PC-9 (cell line): Measurements from ENCODE around the gene CDC23. TPM values are rescaled to one million over a fixed set of nuclear protein-coding genes. Genes with fewer than 3 reads are reported as not detected.

ENCODE experiments used
- BruUV-seq: library from RNA; stranded (reverse); fragments of 400-500 nt; replicated peaks from 2 replicates; lab custom pipeline; 2021; lab: Mats Ljungman, UMichigan
- CTCF ChIA-PET: fragments of 300-600 bp; sonication (Branson Sonifier 250); formaldehyde crosslinking; loops from one replicate; lab custom pipeline; 2022; ENCODE audit warnings: antibody characterized with exemption; lab: Charles Lee
- POLR2A ChIA-PET: fragments of 300-600 bp; sonication (Branson Sonifier 250); formaldehyde crosslinking; loops from one replicate; lab custom pipeline; 2022; ENCODE audit warnings: antibody characterized with exemption; ENCODE audit not compliant: unreplicated experiment; lab: Charles Lee
- DNase-seq, 2 experiments: peaks; one replicate each; pipeline versions ENCODE4 v3.0.0 to v3.0.0-alpha.2; 2015 to 2022; ENCODE audit warnings: mixed read lengths in 1 of 2
- H2AFZ ChIP-seq: fragments of 200-600 bp; sonication (generic); 2 replicates; pipeline ENCODE4 v1.8.1; 2017; ENCODE audit warnings: antibody characterized with exemption
- H3F3A ChIP-seq: fragments of 200-600 bp; sonication (generic); 2 replicates; pipeline ENCODE4 v1.8.1; 2017; ENCODE audit warnings: antibody characterized with exemption, mild to moderate bottlenecking, low read depth; ENCODE audit not compliant: insufficient read depth
- H3K27ac ChIP-seq: fragments of 200-600 bp; sonication (generic); 2 replicates; pipeline ENCODE4 v1.6.1; 2016; ENCODE audit warnings: mixed run types
- H3K27me3 ChIP-seq: fragments of 200-600 bp; sonication (generic); 2 replicates; pipeline ENCODE4 v1.6.1; 2016; ENCODE audit warnings: low read depth, mixed run types; ENCODE audit not compliant: insufficient read depth
- H3K36me3 ChIP-seq: fragments of 200-600 bp; sonication (generic); 2 replicates; pipeline ENCODE4 v1.6.1; 2016; ENCODE audit warnings: low read depth, mixed run types
- H3K4me1 ChIP-seq: fragments of 200-600 bp; sonication (generic); replicated peaks from 2 replicates; pipeline ENCODE4 v1.6.1; 2016; ENCODE audit warnings: mixed run types; ENCODE audit not compliant: insufficient read depth
- H3K4me2 ChIP-seq: fragments of 200-600 bp; sonication (generic); 2 replicates; pipeline ENCODE4 v1.6.1; 2017; ENCODE audit warnings: mixed run types
- H3K4me3 ChIP-seq: fragments of 200-600 bp; sonication (generic); 2 replicates; pipeline ENCODE4 v1.6.1; 2016; ENCODE audit warnings: mixed run types
- H3K79me2 ChIP-seq: fragments of 200-600 bp; sonication (generic); 2 replicates; pipeline ENCODE4 v1.6.1; 2017; ENCODE audit warnings: low read depth, mixed run types
- H3K9me2 ChIP-seq: fragments of 200-600 bp; sonication (generic); 2 replicates; pipeline ENCODE4 v1.8.1; 2017; ENCODE audit warnings: mild to moderate bottlenecking; ENCODE audit not compliant: insufficient read depth
- H3K9me3 ChIP-seq: fragments of 200-600 bp; sonication (generic); 2 replicates; pipeline ENCODE4 v1.8.1; 2016; ENCODE audit warnings: low read depth; ENCODE audit not compliant: insufficient read depth
- H4K20me1 ChIP-seq: fragments of 200-600 bp; sonication (generic); 2 replicates; pipeline ENCODE4 v1.8.1; 2017; ENCODE audit not compliant: insufficient read depth
- CTCF ChIP-seq: fragments of 200-600 bp; sonication (generic); conservative IDR thresholded peaks from 2 replicates; pipeline ENCODE4 v1.6.1; 2017; ENCODE audit warnings: mixed run types, antibody characterized with exemption, mild to moderate bottlenecking, moderate library complexity
- EZH2 ChIP-seq: fragments of 200-600 bp; sonication (generic); IDR thresholded peaks from 2 replicates; pipeline ENCODE4 v1.8.0; 2017; ENCODE audit warnings: antibody characterized with exemption, low read depth
- intact Hi-C: fragments of 100-400 bp; cut with micrococcal nuclease; formaldehyde crosslinking; loops from one replicate; pipeline ENCODE4 v1.10.0; 2022; ENCODE audit not compliant: unreplicated experiment
- total RNA-seq: library from RNA; stranded (reverse); gene quantifications from 2 replicates; pipeline ENCODE4 v1.2.3, GENCODE V29; 2021

The CDC23 gene
- total RNA-seq, 1 experiment from 2014 or later, result 40.5 TPM

DNA sequence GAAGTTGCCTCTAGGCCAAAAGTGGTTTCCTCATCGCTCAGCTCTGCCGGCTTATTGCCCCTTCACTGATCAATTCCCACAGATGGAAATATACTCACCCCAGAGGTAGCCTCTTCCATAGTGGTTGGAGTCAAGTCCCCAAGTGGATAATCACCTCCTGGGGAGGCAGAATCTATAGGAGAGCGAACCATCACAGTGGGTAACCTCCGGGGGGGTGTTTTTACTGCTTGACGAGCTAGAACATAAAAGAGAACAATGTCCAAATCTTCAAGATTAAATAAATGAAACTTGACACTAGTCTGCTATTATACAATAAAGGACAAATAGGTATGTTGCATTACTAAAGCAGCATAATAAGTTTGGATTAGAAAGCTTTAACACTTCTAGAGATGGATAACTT is 44.0 kb downstream of the CDC23 start:
- no peak for TF ChIP-seq CTCF
- no peak for TF ChIP-seq EZH2
- Histone ChIP-seq H3K79me2 (peaks cover 9% of the 10 kb centered on the region; the same call in 1 of the 2 replicates), H3F3A (no peaks in the 10 kb centered on the region; the same call in 1 of the 2 replicates), H4K20me1 (peaks cover 19% of the 10 kb centered on the region), H3K27ac (no peak overlapping the region), H3K4me1 (no peaks in the 10 kb centered on the region), H3K27me3 (no peaks in the 10 kb centered on the region), H3K36me3 (peaks cover 78% of the 10 kb centered on the region), H3K4me2 (no peak overlapping the region), H2AFZ (no peak overlapping the region), H3K9me3 (no peaks in the 10 kb centered on the region), H3K4me3 (no peak overlapping the region), H3K9me2 (no peaks in the 10 kb centered on the region)
- BruUV-seq, result no TSS peak
- ChIA-PET CTCF (no interaction called here), POLR2A (no interaction called here)
- DNase-seq, result no peak
- intact Hi-C loops, result no loop called here

- no peak overlapping the region for H3K4me3 ChIP-seq
- DNase-seq, result no peak
- H3K9me3 ChIP-seq, result no peaks in the 10 kb centered on the region
- no peak for TF ChIP-seq CTCF
- TF ChIP-seq EZH2, result no peak
- POLR2A ChIA-PET, result interaction anchor here (0.6 kb wide), 2 partner anchors 96 to 315 kb away, joined by 3 to 4 read pairs; no protein-coding TSS in a partner anchor
- no TSS peak for BruUV-seq
- intact Hi-C loops, result no loop called here
- H3K4me1 ChIP-seq, result no peaks in the 10 kb centered on the region
- no peaks in the 10 kb centered on the region for H3K27me3 ChIP-seq
- H3K9me2 ChIP-seq, result no peaks in the 10 kb centered on the region
- H3K4me2 ChIP-seq, result no peak overlapping the region
- CTCF ChIA-PET, result no interaction called here
- peaks cover 41% of the 10 kb centered on the region for H3K36me3 ChIP-seq
- H3K79me2 ChIP-seq, result no peaks in the 10 kb centered on the region
- H2AFZ ChIP-seq, result no peak overlapping the region
- no peaks in the 10 kb centered on the region for H3F3A ChIP-seq
- H3K27ac ChIP-seq, result no peak overlapping the region
- no peaks in the 10 kb centered on the region; the same call in 1 of the 2 replicates for H4K20me1 ChIP-seq
Measured at GRCh38 chr5:138163721-138164120, 49.4 kb downstream of the CDC23 start.

DNA sequence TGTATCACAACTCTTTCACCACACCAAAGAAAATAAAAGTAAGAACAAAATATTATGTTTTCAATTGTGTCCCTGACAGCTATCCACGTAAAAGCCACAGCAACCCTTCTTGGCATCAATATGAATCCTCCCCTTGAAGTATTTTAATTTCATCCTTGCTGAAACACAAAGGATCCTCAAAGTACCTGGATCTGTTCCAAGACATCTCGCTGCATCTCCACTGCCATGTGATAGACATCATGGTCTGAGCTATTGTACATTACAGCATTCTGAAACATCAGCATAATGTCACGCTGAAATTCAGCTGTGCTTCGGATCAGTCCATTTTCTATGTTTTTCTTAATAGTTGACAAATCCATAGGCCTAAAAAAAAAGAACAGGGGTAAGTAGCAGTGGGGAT is 52.4 kb downstream of the CDC23 start:
- Histone ChIP-seq H3K4me3 (no peak overlapping the region), H3K4me1 (no peaks in the 10 kb centered on the region), H2AFZ (no peak overlapping the region), H3K9me2 (no peaks in the 10 kb centered on the region), H3K36me3 (peaks cover 21% of the 10 kb centered on the region), H3K9me3 (no peaks in the 10 kb centered on the region), H4K20me1 (no peaks in the 10 kb centered on the region), H3F3A (no peaks in the 10 kb centered on the region; the same call in 1 of the 2 replicates), H3K27ac (no peak overlapping the region), H3K27me3 (no peaks in the 10 kb centered on the region), H3K79me2 (no peaks in the 10 kb centered on the region), H3K4me2 (no peak overlapping the region)
- POLR2A ChIA-PET, result no interaction called here
- CTCF ChIA-PET, result no interaction called here
- intact Hi-C loops, result no loop called here
- no TSS peak for BruUV-seq
- TF ChIP-seq CTCF, result no peak
- no peak for TF ChIP-seq EZH2
- DNase-seq, result no peak
